Lower leg skin (tissue), 3 donors: Measurements from ENCODE around the gene PLXNA1.

Source experiments
- POLR2A ChIP-seq, 2 donors: fragments of 450-650 bp; IDR thresholded peaks; one replicate each; pipeline ENCODE4 v1.6.1; 2016 to 2017; ENCODE audit warnings: antibody characterized with exemption in 2 of 2, mild to moderate bottlenecking in 1 of 2, moderate library complexity in 1 of 2
- TF ChIP-seq, protein P1 (sequence below), 3 donors: fragments of 450-650 bp; IDR thresholded peaks; one replicate each; pipeline ENCODE4 v1.5.1; 2016; ENCODE audit warnings: antibody characterized with exemption in 3 of 3, mild to moderate bottlenecking in 3 of 3, moderate library complexity in 2 of 3

DNA sequence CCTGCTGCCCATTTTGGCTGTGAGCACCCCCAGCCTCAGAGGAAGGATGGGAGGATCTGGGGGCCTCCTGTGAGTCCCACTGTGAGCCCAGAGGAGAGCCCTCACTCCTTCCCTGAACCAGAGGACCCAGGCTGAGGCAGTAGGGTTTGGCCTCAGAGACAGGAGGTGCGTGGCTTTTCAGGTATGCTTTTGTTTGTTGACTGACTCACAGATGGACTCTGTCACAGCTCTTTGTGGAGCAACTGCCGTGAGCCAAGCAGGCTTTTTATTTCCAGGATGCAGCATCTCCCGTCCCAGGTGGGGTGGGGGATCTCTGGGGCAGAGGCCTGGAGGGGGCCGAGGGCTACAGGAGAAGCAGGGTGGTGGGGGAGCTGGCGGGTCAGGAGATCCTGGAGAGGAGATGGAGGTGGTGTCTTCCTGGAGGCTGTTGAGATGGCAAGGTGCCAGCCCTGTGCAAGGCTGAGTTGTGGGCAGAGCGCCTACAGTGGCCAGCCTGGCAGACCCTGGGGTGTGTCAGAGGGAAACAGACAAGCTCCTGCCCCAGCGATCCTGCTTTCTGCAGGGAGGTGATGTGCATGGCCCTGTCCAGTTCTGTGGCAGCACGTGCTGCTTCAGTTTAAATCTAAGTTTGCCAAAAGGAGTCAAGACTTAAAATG, 24.0 kb downstream of the PLXNA1 start:
- no peak for TF ChIP-seq POLR2A (IDR thresholded peaks at IDR 0.05)
- TF ChIP-seq, protein P1, sequence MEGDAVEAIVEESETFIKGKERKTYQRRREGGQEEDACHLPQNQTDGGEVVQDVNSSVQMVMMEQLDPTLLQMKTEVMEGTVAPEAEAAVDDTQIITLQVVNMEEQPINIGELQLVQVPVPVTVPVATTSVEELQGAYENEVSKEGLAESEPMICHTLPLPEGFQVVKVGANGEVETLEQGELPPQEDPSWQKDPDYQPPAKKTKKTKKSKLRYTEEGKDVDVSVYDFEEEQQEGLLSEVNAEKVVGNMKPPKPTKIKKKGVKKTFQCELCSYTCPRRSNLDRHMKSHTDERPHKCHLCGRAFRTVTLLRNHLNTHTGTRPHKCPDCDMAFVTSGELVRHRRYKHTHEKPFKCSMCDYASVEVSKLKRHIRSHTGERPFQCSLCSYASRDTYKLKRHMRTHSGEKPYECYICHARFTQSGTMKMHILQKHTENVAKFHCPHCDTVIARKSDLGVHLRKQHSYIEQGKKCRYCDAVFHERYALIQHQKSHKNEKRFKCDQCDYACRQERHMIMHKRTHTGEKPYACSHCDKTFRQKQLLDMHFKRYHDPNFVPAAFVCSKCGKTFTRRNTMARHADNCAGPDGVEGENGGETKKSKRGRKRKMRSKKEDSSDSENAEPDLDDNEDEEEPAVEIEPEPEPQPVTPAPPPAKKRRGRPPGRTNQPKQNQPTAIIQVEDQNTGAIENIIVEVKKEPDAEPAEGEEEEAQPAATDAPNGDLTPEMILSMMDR (IDR thresholded peaks at IDR 0.05) = no peak
